ENCODE measurements around the gene IL22.
A peak's percentile ranks its signal among the peaks of the same experiment; 100 is the strongest.
"Not testable (repeated sequence)": the region's sequence is repeated elsewhere in the genome, so short reads cannot be mapped to it uniquely, and the experiment has no call there.

Gene IL22

GRCh38 chr12:68225576-68226476 is 27.6 kb downstream of the IL22 start, which contains the start of gene IL26:
TSS of gene IL26 (minus strand) at chr12:68225810. CDS start at chr12:68225756, 54 bp downstream.
- no peak for DNase-seq

- no peak for DNase-seq
Measured at GRCh38 chr12:68224613-68225285, 28.7 kb downstream of the IL22 start.

DNA sequence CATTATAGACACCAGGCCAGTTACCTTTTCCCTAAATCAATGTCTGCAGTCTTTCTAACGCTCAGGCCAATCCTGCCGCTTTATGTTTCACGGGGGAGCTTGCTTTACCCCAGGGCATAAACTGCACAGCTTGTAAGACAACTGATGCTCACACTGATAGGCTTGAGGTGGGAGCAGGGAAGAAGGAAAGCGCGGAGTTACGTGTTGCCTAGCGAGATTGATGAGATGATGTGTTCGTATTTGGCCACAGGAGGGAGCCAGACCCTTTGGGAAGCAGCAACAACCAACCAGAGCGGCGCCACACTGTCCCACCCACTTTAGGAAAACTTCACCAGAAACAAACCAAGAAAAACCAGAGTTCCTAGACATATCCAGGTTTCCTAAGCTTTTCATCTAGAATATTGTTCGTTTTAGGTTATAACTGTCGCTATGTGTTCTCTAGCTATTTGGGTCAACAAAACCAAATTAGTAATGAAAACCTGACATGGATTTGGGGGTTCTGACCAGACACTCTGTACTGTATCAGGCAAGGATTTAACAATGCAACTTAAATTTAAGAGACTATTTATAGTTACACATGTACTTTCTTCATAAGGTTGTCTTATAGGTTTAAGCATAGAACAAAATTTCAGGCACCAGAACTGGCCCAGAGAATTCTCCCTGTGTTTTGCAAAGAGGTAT is 30.2 kb downstream of the IL22 start:
- peak; percentile 72 for DNase-seq

DNA sequence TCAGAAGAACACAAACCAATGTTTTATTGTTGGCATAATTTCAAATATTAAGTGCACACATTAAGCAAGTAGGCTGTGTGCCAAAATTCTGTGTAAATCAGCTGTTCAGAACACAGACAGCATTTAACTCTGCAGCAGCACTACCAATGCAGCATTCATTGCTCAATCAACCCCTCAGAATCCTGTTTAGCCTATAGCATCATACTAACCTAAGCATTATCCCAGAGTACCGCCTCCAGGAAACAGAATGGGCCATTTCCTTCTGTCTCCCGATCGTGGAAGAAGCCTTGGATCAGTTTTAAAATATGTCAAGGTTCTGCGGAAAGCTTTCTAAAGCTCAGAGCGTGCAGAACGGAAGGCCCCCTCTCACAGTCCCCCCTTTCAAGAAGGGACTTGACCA is 31.1 kb downstream of the IL22 start:
- no peak for DNase-seq

GRCh38 chr12:68221497-68221896 is 31.9 kb downstream of the IL22 start:
- no peak for DNase-seq

- DNase-seq, result no peak
Measured at GRCh38 chr12:68210875-68211274, 42.5 kb downstream of the IL22 start.

GRCh38 chr12:68209048-68209728 is 44.2 kb downstream of the IL22 start:
- DNase-seq, result not testable (repeated sequence)

GRCh38 chr12:68207276-68207675 is 46.1 kb downstream of the IL22 start:
- no peak for DNase-seq

- no peak for DNase-seq
Measured at GRCh38 chr12:68206446-68206845, 47.0 kb downstream of the IL22 start.

DNA sequence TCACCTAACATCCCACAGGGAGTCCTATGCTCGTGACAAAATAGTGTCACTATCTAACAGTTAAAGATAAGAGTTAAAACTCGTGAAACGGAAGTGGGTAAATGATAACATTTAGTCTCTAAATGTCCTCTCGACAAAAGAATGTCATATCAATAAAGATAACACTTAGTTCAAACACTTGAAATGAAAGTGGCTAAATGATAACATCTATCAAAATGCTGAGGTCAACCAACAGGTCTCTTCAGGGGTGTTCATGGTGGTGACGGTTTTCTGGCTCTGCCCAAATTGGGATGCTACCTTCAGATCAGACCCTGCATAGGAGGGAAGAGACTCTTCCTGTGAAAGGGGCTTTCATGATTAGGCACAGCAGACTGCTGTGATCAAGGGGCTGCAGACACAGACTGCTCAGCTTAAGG is 49.9 kb downstream of the IL22 start:
- DNase-seq, result no peak

- no peak for DNase-seq
Measured at GRCh38 chr12:68200854-68201253, 52.5 kb downstream of the IL22 start.

DNA sequence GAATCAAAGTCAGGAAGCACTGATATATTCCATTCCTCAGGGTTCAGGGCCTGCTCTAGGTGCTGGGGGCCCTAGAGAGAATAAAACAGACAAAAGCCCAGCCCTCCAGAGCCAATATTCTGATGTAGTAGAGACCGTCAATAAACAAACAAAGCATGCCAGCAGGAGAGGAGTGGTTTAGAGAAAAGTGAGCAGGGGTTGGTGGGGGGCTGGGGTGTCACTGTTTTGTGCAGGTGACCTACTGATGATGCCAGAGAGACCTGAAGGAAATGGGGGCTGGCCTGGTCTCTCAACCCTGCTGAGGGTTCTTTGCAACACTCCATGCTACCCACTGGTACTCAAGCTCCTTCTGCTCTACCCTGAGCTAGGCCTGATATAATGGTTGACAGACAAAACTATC is 54.3 kb downstream of the IL22 start:
- DNase-seq, result no peak

DNA sequence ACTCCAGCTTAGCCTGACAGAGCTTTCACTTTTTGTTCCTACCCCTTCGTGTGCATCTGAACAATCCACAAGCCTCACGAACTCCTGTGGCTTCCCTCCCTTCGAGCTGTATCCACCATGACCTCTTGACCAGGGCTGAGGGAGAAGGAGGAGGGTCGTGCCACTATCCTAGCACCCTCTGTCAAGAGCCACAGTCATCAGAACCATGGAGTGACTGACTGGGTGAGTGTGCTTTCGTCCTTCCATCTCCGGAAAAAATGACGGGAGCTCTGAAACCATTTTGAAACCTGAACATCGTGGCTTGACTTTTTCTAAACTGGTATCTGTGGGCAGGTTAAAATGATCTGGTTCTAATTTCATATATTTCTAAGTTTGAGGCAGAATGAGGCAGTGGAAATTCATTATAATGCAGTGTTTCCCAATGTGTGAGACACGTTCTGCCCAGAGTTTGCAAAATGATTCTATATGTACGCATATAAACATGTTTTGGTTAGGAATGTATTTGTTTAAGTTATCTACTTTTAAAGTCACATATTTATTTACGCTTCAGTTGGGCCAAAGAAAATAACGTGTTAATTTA is 54.8 kb downstream of the IL22 start:
- no peak for DNase-seq
